Measurements from ENCODE around the gene PSG6.
"Not testable (repeated sequence)": the region's sequence is repeated elsewhere in the genome, so short reads cannot be mapped to it uniquely, and the experiment has no call there.

PSG6 gene

GRCh38 chr19:42900561-42900960 is 17.1 kb downstream of the PSG6 start:
- not testable (repeated sequence) for DNase-seq

- not testable (repeated sequence) for DNase-seq
These were observed 18.0 kb downstream of the PSG6 start for GRCh38 chr19:42899674-42900073.

GRCh38 chr19:42899110-42899509 is 18.6 kb downstream of the PSG6 start:
- DNase-seq = not testable (repeated sequence)

- DNase-seq = not testable (repeated sequence)
These were observed 19.0 kb downstream of the PSG6 start for GRCh38 chr19:42898656-42899055.

GRCh38 chr19:42897729-42898128 is 20.0 kb downstream of the PSG6 start:
- DNase-seq = not testable (repeated sequence)

GRCh38 chr19:42890446-42890845 is 27.2 kb downstream of the PSG6 start:
- not testable (repeated sequence) for DNase-seq

GRCh38 chr19:42887876-42888445 is 29.7 kb downstream of the PSG6 start:
- not testable (repeated sequence) for DNase-seq

- DNase-seq = not testable (repeated sequence)
These were observed 35.0 kb downstream of the PSG6 start for GRCh38 chr19:42882730-42883129.

GRCh38 chr19:42882010-42882409 is 35.7 kb downstream of the PSG6 start:
- not testable (repeated sequence) for DNase-seq

- DNase-seq = not testable (repeated sequence)
These were observed 36.4 kb downstream of the PSG6 start for GRCh38 chr19:42881279-42881678.

- DNase-seq = not testable (repeated sequence)
These were observed 37.1 kb downstream of the PSG6 start for GRCh38 chr19:42880621-42881020.

- DNase-seq = no peak
These were observed 38.1 kb downstream of the PSG6 start, which contains the start of gene PSG1 for GRCh38 chr19:42879613-42880012. Gene PSG1 (minus strand): TSS chr19:42879713. CDS start chr19:42879581, 132 bp downstream.

GRCh38 chr19:42876596-42876995 is 41.1 kb downstream of the PSG6 start:
- DNase-seq = not testable (repeated sequence)

GRCh38 chr19:42875881-42876280 is 41.8 kb downstream of the PSG6 start:
- not testable (repeated sequence) for DNase-seq

- DNase-seq = not testable (repeated sequence)
These were observed 42.5 kb downstream of the PSG6 start for GRCh38 chr19:42874901-42875813.

GRCh38 chr19:42874136-42874535 is 43.6 kb downstream of the PSG6 start:
- DNase-seq = not testable (repeated sequence)

- DNase-seq = no peak
These were observed 45.1 kb downstream of the PSG6 start for GRCh38 chr19:42872608-42873007.

- no peak for DNase-seq
These were observed 60.2 kb downstream of the PSG6 start for GRCh38 chr19:42857544-42857867.

- DNase-seq = not testable (repeated sequence)
These were observed 60.7 kb downstream of the PSG6 start for GRCh38 chr19:42856866-42857543.

- not testable (repeated sequence) for DNase-seq
These were observed 62.9 kb downstream of the PSG6 start for GRCh38 chr19:42854745-42855144.

GRCh38 chr19:42853231-42853630 is 64.5 kb downstream of the PSG6 start:
- DNase-seq = not testable (repeated sequence)

GRCh38 chr19:42852821-42853220 is 64.9 kb downstream of the PSG6 start:
- not testable (repeated sequence) for DNase-seq

All from NCI-H774 (cell line).